SK-N-DZ (cell line): ENCODE results near the gene KIAA0319L.
A peak's percentile ranks its signal among the peaks of the same experiment; 100 is the strongest.

Experiments used
- DNase-seq: peaks from one replicate; pipeline ENCODE4 v3.0.0-alpha.2; 2015; ENCODE audit warnings: low spot score

KIAA0319L gene

DNA sequence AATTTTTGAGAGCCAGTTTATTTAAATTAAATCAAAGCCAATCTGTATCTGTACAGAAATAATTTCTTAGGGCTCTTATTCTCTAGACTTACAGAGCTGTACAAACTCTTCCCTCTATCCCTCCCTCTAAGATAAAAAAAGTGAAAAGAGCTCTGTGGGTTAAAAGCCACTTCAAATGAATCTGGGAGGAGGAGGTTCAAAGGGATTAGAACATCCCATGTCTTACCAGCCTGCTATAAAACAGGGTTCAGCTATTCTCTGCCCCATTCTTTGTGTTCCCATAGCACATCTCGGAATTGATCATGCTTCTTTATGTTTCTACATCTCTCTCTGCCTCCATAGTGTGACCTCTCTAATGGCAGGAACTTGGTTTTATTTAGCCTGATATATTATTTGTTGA, 19.4 kb downstream of the KIAA0319L start:
- DNase-seq: no peak

DNA sequence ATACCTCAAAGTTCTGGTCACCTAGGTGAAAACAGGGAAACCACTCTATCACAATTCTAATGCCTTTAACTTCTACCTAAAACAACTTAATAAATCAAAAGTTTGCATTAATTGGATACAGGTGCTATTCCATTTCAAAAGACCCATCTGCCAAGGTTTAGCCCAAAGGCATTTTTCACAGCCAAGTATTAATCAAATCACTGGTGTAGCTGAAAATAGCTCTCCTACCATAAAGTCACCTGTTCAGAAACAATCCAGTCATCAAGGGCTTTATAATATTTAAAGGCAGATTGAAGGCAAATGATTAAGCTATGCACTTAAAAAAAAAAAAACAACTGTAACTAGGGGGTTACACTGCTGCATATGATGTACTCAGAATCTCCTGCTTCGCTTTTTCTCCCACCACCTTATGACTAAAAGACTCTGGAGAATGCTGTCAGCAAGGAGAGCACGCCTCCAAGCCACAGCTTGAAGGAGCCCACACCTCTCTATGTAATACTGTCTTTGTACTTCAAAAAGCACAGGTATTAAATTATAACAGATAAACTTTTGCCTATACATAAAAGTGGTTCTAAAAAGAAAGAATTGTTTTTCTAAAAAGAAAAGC, 20.5 kb downstream of the KIAA0319L start:
- DNase-seq: no peak

GRCh38 chr1:35535243-35535642, 22.0 kb downstream of the KIAA0319L start:
- no peak for DNase-seq

DNA sequence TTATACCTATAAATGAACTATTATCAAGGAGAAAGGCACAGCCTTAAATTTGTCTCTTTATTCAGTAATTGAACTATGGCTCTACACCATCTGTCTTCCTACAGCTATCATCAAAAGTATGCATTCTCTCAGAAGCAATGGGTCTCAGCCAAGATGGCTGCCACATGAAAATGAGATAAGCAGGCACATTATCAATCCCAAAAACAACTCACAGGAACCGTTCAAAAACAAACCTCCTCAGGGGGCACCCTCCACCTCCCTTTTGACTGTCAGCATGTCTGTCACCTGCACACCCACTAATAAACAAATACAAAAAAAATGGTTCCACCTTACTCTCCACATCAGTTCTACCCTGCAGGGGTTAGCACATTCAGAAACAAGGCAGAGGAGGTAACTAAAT, 23.6 kb downstream of the KIAA0319L start:
- DNase-seq: no peak

- no peak for DNase-seq
These were observed 24.5 kb downstream of the KIAA0319L start for GRCh38 chr1:35532497-35533223.

DNA sequence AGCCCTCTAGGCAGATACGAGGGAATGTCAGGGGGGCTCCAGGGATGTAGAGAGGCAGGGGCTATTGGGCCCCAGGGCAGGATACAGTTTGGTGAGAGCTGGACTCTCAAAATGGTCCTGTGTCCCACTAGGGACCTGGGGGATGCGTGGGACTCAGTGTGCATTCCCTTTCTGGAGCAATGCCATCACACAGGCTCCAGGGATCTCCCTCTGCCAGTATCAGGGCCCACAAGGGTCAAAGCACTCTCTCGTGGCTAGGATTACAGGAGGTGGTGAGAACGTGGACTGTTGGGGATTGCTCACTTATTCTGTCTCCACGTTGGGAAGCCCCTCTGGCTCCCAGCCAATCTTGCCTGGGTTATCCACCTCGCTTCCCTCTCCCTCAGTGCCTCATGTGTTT, 25.8 kb downstream of the KIAA0319L start:
- DNase-seq: no peak

- DNase-seq: no peak
These were observed 26.3 kb downstream of the KIAA0319L start for GRCh38 chr1:35530946-35531345.

DNA sequence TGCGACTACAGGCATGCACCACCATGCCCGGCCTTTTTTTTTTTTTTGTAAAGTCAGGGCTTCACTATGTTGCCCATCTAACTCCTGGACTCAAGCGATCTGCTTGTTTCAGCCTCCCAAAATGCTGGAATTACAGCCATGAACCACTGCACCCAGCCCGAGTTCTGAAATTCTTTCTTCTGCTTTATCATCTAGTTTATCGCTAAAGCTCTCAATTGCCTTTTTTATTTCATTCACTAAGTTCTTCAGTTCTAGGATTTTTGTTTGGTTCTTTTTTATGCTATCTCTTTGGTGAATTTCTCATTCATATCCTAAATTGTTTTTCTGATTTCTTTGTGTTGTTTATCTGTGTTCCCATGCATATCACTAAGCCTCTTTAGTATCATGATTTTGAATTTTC, 27.0 kb downstream of the KIAA0319L start:
- DNase-seq: no peak

DNA sequence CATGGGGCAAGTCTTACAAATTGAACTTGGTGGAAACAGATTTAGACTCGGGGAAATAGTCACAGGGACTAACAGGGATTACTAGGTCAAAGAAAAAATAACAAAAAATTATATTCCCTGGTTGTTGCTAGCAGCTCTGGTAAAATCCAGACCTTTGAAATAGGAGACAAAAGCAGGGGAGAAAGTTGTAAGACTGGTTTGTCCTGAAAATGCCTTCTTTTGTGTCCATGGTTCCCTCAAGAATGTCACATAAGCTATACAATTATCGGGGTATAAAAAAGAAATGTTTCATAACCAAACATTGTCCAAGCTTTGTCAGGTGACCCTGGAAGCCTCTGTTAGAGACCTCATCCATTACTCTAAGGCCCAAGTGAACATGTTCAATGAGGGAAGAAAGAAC, 33.1 kb downstream of the KIAA0319L start:
- no peak for DNase-seq

DNA sequence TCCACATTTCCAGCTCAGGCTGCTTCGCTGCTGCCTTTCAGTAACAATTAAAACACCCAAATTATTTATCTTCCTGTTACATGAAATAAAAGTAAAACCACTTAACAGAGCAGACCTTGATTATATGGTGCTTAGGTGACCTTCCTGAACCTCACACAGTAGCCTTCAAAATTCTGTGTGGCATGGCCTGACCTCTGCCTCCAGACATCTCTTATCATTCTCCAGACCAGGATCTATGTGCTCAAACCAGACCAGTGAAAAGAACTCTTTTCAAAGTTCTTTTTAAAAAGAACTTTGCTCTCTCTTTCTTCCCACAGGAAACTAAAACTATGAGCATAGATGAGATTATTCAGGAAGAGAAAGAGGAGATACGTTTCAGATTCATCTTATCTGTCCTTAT, 37.8 kb downstream of the KIAA0319L start:
- no peak for DNase-seq

DNA sequence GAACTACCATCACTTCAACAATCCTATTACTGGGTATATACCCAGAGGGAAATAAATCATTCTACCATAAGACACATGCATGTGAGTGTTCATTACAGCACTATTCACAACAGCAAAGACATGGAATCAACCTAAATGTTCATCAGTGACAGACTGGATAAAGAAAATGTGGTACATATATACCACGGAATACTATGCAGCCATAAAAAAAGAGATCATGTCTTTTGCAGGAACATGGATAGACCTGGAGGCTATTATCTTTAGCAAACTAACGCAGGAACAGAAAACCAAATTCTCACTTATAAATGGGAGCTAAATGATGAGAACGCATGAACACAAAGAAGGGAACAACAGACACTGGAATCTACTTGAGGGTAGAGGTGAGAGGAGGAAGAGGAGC, 39.0 kb downstream of the KIAA0319L start:
- no peak for DNase-seq

DNA sequence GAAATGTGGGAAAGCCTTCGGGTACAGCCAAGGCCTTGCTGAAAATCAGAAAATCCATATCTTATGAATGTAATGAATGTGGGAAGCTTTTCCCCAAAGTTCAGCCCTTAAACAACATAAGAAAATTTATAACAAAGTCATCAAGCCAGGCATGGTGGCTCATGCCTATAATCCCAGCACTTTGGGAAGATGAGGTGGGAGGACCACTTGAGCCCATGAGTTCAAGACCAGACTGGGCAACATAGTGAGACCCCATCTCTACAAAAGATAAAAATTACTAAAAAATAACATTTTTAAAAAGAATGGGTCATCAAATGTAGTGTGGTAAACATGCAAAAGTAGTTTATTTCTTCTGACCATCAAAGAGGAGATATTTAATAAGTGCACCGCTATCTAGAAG, 45.9 kb downstream of the KIAA0319L start:
- DNase-seq: no peak

DNA sequence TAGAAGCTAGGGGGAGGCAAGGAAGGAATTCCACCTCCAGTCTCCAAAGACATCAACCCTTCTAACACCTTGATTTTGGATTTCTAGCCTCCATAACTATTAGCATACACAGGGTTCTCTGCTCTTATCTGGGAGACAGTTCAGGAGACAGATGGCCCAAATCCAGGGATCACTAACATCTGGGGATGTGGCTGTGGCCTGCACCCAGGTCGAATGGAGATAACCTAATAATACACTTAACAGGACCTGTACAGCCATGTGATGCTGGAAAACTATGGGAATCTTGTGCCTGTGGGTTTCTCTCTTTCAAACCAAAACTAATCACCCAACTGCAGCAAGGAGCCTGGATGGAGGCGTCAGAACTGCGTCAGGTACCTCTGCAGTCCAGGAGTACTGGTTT, 47.6 kb downstream of the KIAA0319L start:
- DNase-seq: peak; percentile 58

- no peak for DNase-seq
These were observed 49.3 kb downstream of the KIAA0319L start for GRCh38 chr1:35507947-35508346.

GRCh38 chr1:35506960-35507912, 50.0 kb downstream of the KIAA0319L start:
- DNase-seq: no peak

- no peak for DNase-seq
These were observed 51.0 kb downstream of the KIAA0319L start for GRCh38 chr1:35505911-35506798.

- DNase-seq: no peak
These were observed 55.0 kb downstream of the KIAA0319L start for GRCh38 chr1:35502242-35502641.

- no peak for DNase-seq
These were observed 56.8 kb downstream of the KIAA0319L start for GRCh38 chr1:35500439-35500838.

DNA sequence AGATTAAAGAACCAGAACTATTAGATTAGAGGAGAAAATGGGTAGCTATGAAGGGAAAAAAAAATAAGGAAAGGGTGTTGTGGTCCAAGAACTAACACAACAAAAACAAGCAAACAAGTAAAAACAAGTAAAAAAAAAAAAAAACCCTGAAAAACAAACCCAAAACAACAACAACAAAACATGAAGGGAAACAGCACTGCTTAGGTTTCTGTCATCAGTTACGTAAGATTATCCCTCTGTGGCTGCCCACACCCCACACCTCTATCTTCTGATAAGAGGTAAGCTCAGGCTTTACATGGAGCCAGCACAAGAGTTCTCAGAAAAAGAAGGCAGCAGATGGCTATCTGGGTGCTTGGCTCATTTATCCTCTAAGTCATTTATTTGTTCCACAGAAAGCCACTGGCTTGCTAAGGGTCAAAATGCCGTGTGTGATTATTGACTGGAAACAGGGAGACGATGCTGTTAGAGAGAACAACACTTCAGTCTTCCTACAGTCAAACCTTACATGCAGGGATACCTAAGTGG, 57.5 kb downstream of the KIAA0319L start:
- peak; percentile 70 for DNase-seq

GRCh38 chr1:35499231-35499630, 58.0 kb downstream of the KIAA0319L start:
- DNase-seq: peak; percentile 9

DNA sequence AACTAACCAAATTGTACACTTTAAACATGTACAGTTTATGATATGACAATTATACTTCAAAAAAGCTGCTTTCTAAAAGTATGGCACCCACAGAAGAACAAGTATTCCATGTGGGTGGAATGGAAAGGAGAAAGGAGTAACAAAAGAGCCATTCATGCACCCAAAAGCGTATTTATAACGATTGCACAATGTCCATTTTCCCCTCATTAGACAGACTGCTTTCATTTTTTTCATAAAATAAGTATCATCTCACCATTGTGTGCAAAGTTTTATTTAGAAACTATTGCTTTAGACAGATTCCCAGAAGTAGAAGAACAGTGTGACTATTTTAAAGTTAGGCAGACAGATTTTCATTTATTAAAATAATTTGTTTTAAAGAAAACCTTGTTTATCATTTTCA, 59.6 kb downstream of the KIAA0319L start:
- no peak for DNase-seq
